Left ventricle myocardium inferior (tissue), 1 donor: Measurements from ENCODE around the gene IMPDH2. TPM values are rescaled to one million over a fixed set of nuclear protein-coding genes. Genes with fewer than 3 reads are reported as not detected.

ENCODE experiments used
- DNase-seq: peaks from one replicate; pipeline ENCODE4 v3.0.0-alpha.2; 2020
- H3K27ac ChIP-seq: fragments of 200-600 bp; replicated peaks from 2 replicates; pipeline ENCODE4 v1.8.0; 2021
- H3K27me3 ChIP-seq: fragments of 200-600 bp; 2 replicates; pipeline ENCODE4 v1.8.0; 2021; ENCODE audit warnings: low read depth
- H3K36me3 ChIP-seq: fragments of 200-600 bp; 2 replicates; pipeline ENCODE4 v1.8.0; 2021
- H3K4me1 ChIP-seq: fragments of 200-600 bp; 2 replicates; pipeline ENCODE4 v1.8.0; 2021
- H3K4me3 ChIP-seq: fragments of 200-600 bp; 2 replicates; pipeline ENCODE4 v1.8.0; 2021; ENCODE audit warnings: mild to moderate bottlenecking, moderate library complexity
- H3K9me3 ChIP-seq: fragments of 200-600 bp; replicated peaks from 2 replicates; pipeline ENCODE4 v1.8.0; 2021
- CTCF ChIP-seq: fragments of 200-600 bp; IDR thresholded peaks from 2 replicates; pipeline ENCODE4 v1.8.0; 2021; ENCODE audit warnings: antibody characterized with exemption, mild to moderate bottlenecking, borderline replicate concordance
- intact Hi-C: fragments of 100-400 bp; cut with micrococcal nuclease; formaldehyde crosslinking; loops from one replicate; pipeline ENCODE4 v1.11.0; 2022
- total RNA-seq: library from RNA; stranded (reverse); fragmentation: NEBNext Ultra II Directional; extraction: Animal tissue kit (Norgen Biotek cat#: 25700); gene quantifications from one replicate; pipeline ENCODE4 v1.2.1, GENCODE V29; 2021
- donor health status: DM: no; HTN: yes; CAD: no; lungs with severe emphysema.

Gene IMPDH2
- total RNA-seq, 1 donor from 2014 or later = 46.9 TPM

GRCh38 chr3:49025005-49025792 lies 4.0 kb downstream of the IMPDH2 start:
- peaks cover 78% of the 10 kb centered on the region for H3K4me1 ChIP-seq
- H3K27me3 ChIP-seq = no peaks in the 10 kb centered on the region
- H3K4me3 ChIP-seq = no peak overlapping the region
- intact Hi-C loops = no loop called here
- no peaks in the 10 kb centered on the region for H3K9me3 ChIP-seq
- no peak for TF ChIP-seq CTCF
- no peak for DNase-seq
- peak overlapping the region; percentile 7 for H3K27ac ChIP-seq
- peaks cover 43% of the 10 kb centered on the region for H3K36me3 ChIP-seq

- intact Hi-C loops = no loop called here
- no peak for DNase-seq
- peaks cover 40% of the 10 kb centered on the region for H3K36me3 ChIP-seq
- no peak for TF ChIP-seq CTCF
- H3K27ac ChIP-seq = no peak overlapping the region
- no peaks in the 10 kb centered on the region for H3K27me3 ChIP-seq
- peaks cover 79% of the 10 kb centered on the region for H3K4me1 ChIP-seq
- H3K4me3 ChIP-seq = no peak overlapping the region
- no peaks in the 10 kb centered on the region for H3K9me3 ChIP-seq
These were observed 4.7 kb downstream of the IMPDH2 start for GRCh38 chr3:49024449-49024848.

GRCh38 chr3:49023775-49024174 lies 5.4 kb downstream of the IMPDH2 start:
- Histone ChIP-seq H3K4me1 (peaks cover 81% of the 10 kb centered on the region), H3K27me3 (no peaks in the 10 kb centered on the region), H3K9me3 (no peaks in the 10 kb centered on the region), H3K27ac (no peak overlapping the region), H3K36me3 (peaks cover 40% of the 10 kb centered on the region), H3K4me3 (no peak overlapping the region)
- no peak for DNase-seq
- no peak for TF ChIP-seq CTCF
- intact Hi-C loops = no loop called here

GRCh38 chr3:49022688-49023171 lies 6.5 kb downstream of the IMPDH2 start:
- H3K4me1 ChIP-seq = peaks cover 81% of the 10 kb centered on the region
- peaks cover 40% of the 10 kb centered on the region for H3K36me3 ChIP-seq
- intact Hi-C loops = no loop called here
- H3K4me3 ChIP-seq = peak overlapping the region; percentile 86
- no peak for DNase-seq
- H3K27me3 ChIP-seq = no peaks in the 10 kb centered on the region
- H3K9me3 ChIP-seq = no peaks in the 10 kb centered on the region
- TF ChIP-seq CTCF = no peak
- peak overlapping the region; percentile 98 for H3K27ac ChIP-seq

- Histone ChIP-seq H3K27ac (peak within 1 kb of the TSS; percentile 98), H3K4me1 (peaks cover 85% of the 10 kb centered on the region), H3K4me3 (peak within 1 kb of the TSS; percentile 86), H3K9me3 (no peaks in the 10 kb centered on the region), H3K36me3 (peaks cover 40% of the 10 kb centered on the region), H3K27me3 (no peaks in the 10 kb centered on the region)
- peak; percentile 94 for DNase-seq
- TF ChIP-seq CTCF = peak; percentile 99
- intact Hi-C loops = no loop called here
These were observed 7.1 kb downstream of the IMPDH2 start, which contains the start of gene NDUFAF3 for GRCh38 chr3:49021813-49022687. Gene NDUFAF3, plus strand, starts transcription at chr3:49022121. Its CDS starts 24 bp downstream, at chr3:49022145.
